Glomerular endothelial cell (primary cell): ENCODE results near the gene ZDHHC9. TPM values are rescaled to one million over a fixed set of nuclear protein-coding genes. Genes with fewer than 3 reads are reported as not detected.

Experiments
- DNase-seq: peaks from one replicate; pipeline ENCODE4 v3.0.0-alpha.2; 2011; ENCODE audit warnings: low read depth, low spot score; ENCODE audit errors: extremely low read depth
- total RNA-seq: library from RNA; depleted of rRNA; stranded (reverse); fragments of >200 nt; gene quantifications from 2 replicates; pipeline ENCODE4 v1.2.3, GENCODE V29; 2015

The ZDHHC9 gene
- total RNA-seq, 1 donor from 2014 or later = 42.5 TPM

DNA sequence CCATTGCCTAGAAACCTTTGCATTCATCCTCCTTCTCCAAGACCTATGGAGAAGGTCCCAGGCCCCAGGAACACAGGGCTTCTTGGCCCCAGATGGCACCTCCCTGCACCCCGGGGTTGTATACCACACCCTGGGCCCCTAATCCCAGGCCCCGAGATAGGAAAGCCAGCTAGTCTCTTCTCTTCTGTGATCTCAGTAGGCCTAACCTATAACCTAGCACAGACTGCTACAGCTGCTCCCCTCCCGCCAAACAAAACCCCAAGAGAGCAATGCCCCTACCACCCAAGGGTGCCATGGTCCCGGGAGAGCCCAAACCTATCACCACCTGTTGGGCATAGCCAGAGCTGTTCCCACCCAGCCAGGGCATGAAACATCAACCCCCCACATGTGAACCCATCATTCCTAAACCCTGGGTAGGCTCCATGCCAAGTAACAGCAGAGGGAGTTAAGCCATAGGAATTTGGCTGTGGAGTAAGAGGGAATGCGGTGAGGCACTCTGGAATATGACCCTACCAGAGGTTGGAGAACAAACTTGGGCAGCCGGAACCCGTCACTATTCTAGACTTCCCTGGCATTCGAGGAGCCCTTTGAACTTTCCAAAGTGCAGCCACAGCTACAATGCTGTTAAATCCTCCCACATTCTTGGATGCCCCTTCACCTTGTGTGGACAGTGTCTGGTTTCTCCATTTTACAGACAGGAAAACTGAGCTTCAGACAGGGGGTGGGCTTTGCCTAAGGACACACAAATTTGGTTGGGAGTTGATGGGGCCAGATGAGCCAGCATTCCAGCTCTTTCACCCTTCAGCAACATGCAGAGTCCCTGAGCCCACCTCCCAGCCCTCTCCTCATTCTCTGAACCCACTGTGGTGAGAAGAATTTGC lies 74.9 kb downstream of the ZDHHC9 start:
- DNase-seq = no peak

DNA sequence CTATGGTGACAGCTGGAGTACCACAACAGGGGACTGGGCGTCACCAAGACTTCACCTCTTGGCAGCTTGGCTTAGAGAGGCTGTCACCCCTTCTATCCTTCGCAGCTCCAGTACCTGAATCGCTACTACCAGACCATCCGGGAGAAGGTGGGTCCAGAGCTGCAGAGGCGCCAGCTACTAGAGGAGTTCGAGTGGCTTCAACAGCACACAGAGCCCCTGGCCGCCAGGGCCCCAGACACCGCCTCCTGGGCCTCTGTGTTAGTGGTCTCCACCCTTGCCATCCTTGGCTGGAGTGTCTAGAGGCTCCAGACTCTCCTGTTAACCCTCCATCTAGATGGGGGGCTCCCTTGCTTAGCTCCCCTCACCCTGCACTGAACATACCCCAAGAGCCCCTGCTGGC lies 75.5 kb downstream of the ZDHHC9 start:
- no peak for DNase-seq

DNA sequence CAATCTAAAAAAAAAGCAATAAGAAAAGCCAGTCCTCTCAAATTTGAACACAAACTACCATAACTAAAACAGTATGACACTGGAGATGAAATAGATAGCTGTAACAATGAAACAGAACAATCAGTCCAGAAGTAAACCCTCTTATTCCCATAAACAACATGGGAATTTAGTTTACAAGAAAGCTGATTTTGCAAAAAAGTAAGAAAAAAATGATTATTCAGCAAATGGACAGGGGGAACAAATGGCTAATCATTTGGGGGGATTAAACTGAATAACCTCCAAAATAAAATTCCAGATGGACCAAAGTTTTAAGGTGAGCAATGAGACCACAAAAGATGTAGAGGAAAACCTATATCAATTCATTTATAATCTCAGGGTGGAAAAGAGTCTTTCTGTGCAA lies 80.0 kb downstream of the ZDHHC9 start:
- no peak for DNase-seq

DNA sequence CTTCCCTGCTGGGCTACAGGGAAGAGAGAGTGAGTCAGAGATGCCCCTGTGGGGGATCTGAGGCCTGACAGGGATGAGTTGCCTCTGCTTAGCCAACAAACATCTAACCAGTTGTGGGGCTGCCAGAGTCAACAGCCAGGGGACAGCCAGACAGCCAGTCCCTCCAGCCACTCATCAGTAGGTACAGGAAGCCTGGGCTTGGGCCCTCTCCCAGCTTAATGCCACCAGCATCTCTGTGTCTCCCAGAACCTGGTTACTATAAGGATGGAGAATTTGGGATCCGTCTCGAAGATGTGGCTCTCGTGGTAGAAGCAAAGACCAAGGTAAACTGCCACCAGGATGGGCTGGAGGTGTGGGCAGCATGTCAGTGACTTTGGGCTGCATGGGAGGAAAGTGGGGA lies 81.2 kb downstream of the ZDHHC9 start:
- no peak for DNase-seq

DNA sequence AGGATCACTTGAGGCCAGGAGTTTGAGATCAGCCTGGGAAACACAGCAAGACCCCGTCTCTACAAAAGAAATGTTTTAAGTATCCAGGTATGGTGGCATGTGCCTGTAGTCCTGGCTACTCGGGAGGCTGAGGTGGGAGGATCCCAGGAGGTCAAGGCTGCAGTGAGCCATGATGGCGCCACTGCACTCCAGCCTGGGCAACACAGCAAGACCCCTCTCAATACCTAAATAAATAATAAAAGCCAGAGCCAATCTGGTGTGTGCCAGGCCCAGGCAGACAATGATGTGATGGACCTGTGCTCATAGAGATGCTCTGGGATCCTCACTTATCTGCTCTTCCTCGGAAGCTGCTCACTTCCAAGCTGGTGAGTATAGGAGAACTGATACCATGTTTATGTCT lies 82.1 kb downstream of the ZDHHC9 start:
- no peak for DNase-seq

DNA sequence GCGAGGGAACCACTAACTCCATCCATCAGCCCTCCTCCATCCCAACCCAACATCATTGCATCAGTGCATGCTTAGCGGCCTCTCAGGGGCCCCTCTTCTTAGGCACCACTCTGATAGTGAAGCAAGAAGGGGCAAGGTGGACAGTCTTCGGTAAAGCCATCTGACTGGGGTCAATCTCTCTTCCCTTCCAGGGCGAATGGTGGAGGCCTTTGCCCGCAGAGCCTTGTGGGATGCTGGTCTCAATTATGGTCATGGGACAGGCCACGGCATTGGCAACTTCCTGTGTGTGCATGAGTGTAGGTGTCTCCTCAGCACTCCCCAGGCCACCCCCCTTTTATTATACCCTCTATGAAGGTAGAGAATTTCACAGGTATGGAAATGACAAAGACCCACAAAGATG lies 82.7 kb downstream of the ZDHHC9 start:
- DNase-seq = no peak

DNA sequence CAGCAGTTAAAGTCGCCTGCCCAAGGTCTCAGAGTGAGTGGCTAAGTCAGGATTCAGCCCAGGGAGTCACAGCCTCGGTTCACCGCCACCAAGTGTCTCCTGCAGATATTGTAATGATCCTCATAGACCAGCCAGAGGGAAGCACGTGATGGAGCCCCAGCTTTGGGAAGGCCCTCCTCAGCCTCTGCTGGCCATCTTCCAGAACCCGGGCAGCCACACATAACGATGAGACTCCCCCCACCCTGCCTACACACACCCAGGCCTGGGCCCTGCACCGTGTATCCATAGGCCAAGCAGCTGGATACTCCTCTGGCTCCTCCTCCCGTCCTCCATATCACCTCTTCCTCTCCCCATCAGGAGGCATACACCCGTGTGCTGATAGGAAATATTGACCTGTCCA lies 83.5 kb downstream of the ZDHHC9 start:
- no peak for DNase-seq

DNA sequence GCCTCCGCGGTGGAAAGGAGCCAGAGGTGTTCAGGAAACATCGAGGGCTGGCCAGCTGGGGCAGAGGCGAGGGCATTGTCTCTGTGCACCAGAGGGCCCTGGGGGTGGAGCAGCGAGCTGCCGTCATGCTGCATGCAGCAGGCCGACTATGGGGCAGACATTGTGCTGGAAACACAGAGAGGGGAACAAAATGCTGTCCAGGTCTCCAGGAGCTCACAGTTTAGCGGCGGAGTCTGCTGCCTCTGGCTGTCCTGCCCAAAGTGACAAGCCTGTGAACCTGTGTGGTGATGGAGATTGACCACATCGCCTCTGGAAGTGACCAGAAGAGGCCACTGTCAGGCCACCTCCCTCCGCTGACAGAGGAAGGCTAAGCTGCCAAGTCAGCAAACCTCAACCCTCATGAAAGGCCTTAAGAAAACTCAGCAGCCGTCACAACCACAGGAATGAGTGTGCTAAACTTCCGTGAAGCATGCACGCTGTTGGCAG lies 84.1 kb downstream of the ZDHHC9 start:
- DNase-seq = no peak

DNA sequence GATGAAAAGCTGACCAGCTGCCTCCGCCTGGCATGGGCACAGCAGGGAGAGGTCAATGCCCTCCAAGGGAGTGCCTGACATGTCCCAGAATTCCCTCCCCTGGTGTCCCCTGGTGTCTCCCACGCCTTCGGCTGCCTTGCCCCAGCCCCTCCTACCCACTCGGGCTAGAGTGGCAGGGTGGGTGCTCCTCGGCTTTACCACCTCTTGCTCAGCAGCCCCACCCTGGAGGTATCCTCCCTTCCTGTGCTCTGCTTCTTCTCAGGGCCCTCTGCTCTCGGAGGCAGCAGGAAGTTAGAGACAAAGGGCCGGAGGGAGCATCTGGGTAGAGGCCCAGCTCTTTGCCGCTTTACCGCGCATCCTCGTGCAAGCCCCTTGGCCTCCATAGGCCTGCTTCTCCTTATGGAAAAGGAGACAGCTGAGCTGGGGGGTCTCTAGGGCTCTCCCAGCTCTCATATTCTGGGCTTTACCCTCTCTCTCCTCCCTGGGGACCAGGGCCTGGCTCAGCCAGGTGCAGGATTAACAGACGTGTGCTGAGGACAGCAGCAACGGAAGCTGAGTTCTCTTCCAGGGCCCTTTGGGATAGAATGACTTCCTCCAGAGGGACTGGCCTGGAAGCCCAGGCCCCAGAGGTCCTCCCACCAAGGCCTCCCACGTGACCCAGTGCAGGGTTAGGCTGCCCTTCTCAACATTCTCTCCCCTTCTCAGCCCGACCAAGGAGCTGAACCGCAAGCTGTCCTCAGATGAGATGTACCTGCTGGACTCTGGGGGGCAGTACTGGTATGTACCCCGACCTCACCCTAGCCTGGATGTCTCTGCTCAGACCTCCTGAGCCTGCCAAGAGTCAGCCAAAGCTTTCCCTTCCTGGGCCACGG lies 87.7 kb downstream of the ZDHHC9 start:
- no peak for DNase-seq

DNA sequence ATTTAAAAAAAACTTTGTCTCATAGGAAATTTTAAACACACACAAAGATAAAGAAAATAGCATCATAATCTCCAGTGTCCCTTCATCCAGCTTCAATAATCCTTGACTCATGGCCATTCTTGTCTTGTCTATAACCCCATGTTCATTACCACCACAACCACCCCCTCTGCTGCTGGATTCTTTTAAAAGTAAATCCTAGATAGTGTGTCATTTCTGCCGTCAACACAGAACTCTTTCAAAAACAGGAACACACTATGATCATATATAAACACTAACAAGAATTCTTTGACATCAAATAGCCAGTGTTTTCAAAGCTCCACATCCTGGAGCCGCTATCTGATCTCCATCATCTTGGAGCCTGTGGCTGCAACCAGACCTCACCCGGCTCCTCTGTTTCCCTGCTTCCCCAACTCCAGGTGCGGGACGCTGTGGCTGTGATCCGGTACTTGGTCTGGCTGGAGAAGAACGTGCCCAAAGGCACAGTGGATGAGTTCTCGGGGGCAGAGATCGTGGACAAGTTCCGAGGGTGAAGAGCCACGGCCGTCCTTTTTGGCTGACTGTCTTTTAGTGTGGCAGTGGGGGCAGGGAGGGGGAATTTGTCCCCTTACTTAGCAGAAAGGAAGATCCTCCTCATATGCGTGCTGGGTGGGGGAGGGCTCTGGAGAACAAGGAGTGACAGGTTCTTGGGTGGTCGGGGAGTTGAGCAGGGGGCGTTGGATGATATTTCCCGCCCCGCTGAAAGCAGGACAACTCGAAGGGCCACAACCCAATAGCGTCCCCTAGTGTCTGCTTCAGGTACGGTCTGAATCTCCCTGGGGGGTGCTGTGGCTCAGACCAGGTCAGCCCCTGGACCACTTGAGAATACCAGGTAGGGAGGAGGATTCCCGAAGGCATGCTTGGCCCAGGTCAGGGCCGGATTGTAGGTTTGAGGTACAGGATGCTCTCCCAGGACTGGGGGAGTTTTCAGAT lies 89.3 kb downstream of the ZDHHC9 start:
- no peak for DNase-seq

Other genes starting within 250 kb of the ZDHHC9 start
- 1,464 and 1,492 TPM in 2 replicates for gene APLN, start 188.9 kb downstream of the ZDHHC9 start, total RNA-seq
- gene XPNPEP2, start 104.9 kb downstream of the ZDHHC9 start, total RNA-seq = not detected in 2 replicates
- gene SASH3, start 63.9 kb downstream of the ZDHHC9 start, total RNA-seq = not detected in 2 replicates
- gene UTP14A, start 62.3 kb upstream of the ZDHHC9 start, total RNA-seq = 18.8 and 21.7 TPM in 2 replicates
- gene BCORL1, start 138.7 kb upstream of the ZDHHC9 start, total RNA-seq = 6.2 and 12.4 TPM in 2 replicates